GM12864 (cell line): ENCODE data around the gene PSMA1.
A peak's percentile ranks its signal among the peaks of the same experiment; 100 is the strongest.

Experiments used
- DNase-seq: peaks from one replicate; pipeline ENCODE4 v3.0.0-alpha.2; 2011; ENCODE audit warnings: low read depth
- H3K4me3 ChIP-seq: 2 replicates; pipeline ENCODE4 v1.5.1; 2011; ENCODE audit warnings: mild to moderate bottlenecking, low read depth, low read length, control low read depth
- CTCF ChIP-seq: IDR thresholded peaks from 2 replicates; pipeline ENCODE4 v1.5.1; 2011; ENCODE audit warnings: low read depth, mild to moderate bottlenecking, moderate library complexity, low read length, control low read depth, inconsistent platforms; ENCODE audit errors: missing control alignments

The PSMA1 gene

GRCh38 chr11:14513800-14514199, 6.4 kb downstream of the PSMA1 start:
- TF ChIP-seq CTCF: no peak
- no peak overlapping the region for H3K4me3 ChIP-seq
- DNase-seq: no peak

- no peak for TF ChIP-seq CTCF
- DNase-seq: no peak
- no peak overlapping the region for H3K4me3 ChIP-seq
These were observed 13.7 kb downstream of the PSMA1 start for GRCh38 chr11:14506532-14506931.

DNA sequence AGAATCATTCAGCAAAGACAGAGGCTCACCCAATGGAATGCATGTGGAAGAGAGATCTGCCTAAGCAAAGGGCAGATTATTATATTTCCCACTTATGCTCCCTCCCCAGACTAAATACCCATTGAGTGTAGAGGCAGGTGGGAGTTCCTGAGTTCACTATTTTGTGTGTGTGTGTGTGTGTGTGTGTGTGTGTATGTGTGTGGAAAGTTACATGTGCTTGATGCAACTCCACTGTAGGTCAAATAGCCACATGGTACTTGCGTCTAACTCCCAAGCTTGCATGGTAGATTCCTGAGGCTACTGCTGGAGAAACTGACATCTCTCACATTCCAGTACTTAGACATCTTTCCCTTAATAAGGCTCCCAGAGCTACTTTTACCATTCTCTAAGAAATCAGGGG, 17.2 kb downstream of the PSMA1 start:
- no peak overlapping the region for H3K4me3 ChIP-seq
- DNase-seq: no peak
- no peak for TF ChIP-seq CTCF

GRCh38 chr11:14502039-14502438, 18.1 kb downstream of the PSMA1 start:
- no peak for TF ChIP-seq CTCF
- no peak for DNase-seq
- H3K4me3 ChIP-seq: no peak overlapping the region

- H3K4me3 ChIP-seq: peak overlapping the region; percentile 72
- no peak for TF ChIP-seq CTCF
- peak; percentile 25 for DNase-seq
These were observed 20.0 kb downstream of the PSMA1 start for GRCh38 chr11:14500181-14500651.

DNA sequence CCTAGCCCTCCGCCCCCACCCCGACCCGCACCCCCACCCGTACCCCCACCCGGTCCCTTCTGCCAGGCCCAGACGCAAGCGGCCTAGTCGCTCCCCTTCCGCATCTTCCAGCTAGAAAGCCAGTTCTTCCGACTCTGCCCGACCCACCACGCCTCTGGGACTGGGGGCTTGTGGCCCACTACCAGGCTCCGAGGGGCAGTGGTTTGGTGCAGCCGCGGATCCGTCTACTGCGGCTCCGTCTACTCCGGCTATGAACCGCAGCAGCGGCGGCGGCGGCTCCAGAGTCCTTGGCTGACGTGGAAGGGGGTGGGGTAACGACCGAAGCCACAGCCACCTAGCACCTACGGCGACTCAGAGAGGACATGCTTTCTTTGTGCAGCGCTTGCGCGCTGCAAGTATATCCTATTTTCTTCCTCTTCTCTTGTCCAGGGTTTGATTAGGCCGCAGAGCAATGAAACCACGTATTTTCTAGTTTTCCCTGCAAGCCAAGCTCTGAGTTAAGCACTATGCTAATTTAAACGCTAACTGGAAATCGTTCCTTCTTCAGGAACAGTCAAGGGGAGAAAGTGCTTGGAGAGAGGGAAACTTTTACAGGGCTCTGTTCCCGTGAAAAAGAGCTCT, 20.5 kb downstream of the PSMA1 start, which contains the start of gene COPB1:
Gene COPB1, minus strand, starts transcription at position 252 of the 621 bp plus-strand sequence. CDS start 883 bp downstream, outside the sequence.
- TF ChIP-seq CTCF: no peak

DNA sequence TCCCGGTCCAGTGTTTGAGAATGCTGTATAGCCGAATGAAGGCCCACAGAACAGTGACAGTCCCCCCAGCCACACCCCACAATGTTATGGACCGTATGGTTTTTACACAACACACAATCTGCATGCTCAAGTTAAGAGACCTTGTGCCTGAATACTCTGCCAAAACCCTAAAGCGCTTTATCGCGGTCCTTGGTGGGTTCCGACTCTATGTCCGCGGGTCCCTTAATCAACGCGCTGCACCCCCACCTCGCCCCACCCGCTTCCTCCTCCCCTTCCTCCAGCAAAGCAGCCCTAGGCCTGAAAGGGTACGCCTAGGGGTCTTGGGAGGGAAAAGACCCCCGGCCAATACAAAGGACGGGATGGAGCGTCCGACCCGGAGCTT, 21.0 kb downstream of the PSMA1 start:
- H3K4me3 ChIP-seq: peak overlapping the region; percentile 72
- no peak for DNase-seq
- no peak for TF ChIP-seq CTCF

More for the DNA sequence above, 20.5 kb downstream of the PSMA1 start, which contains the start of gene COPB1:
- H3K4me3 ChIP-seq: peak within 1 kb of the TSS; percentile 72
- DNase-seq: peak; percentile 88
